ENCODE measurements around the gene NUBPL.
"Not testable (repeated sequence)": the region's sequence is repeated elsewhere in the genome, so short reads cannot be mapped to it uniquely, and the experiment has no call there.

Gene NUBPL

DNA sequence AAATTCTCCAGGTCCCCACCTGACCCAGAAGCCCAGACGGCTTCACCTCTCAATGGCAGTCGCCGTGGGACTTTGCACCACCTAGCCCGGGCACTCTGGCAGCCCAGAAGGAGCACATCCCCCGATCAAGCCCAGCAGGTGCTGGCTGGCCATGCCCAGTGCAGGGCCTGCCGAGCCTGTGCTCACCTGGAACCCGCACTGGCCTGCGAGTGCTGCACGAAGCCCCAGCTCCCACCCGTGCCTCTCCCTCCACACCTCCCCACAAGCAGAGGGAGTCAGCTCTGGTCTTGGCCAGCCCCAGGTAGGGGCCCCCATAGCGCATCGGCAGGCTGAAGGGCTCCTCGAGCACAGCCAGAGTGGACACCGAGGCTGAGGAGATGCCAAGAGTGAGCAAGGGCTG lies 144.5 kb downstream of the NUBPL start:
- WGBS, result 89% methylated on average over 14 of the region's 14 CpGs
- no peak overlapping the region for H3K4me3 ChIP-seq (ENCODE audit: low read length)

DNA sequence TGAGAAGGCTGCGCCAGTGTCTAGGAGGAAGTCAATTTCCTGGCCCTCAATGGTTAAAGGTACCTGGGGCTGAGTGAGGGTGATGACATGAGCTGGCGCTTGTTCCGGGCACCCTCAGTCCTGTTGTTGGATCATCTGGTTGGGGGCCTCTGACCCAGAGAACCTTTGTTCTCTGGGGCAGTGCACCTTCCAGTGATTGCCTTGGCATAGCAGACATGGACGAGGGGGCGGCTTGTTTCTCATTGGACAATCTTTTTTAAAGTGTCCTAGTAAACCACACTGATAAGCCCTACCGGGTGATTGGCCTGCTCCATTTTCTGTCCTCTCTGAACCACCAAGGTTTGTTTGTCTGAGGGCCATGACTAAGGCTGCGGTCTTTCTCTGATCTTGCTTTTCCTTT lies 147.5 kb downstream of the NUBPL start:
- H3K36me3 ChIP-seq (ENCODE audit: insufficient read depth, low read length), result not testable (repeated sequence)
- 96% methylated on average over 7 of the region's 7 CpGs for WGBS

More for the DNA sequence above, 144.5 kb downstream of the NUBPL start:
- Histone ChIP-seq H3K9me3 (ENCODE audit: insufficient read depth, low read depth, low read length) (peaks cover 13% of the 10 kb centered on the region), H3K36me3 (ENCODE audit: insufficient read depth, low read length) (no peaks in the 10 kb centered on the region), H3K27ac (ENCODE audit: low read depth, low read length) (no peak overlapping the region), H3K4me1 (ENCODE audit: insufficient read depth, low read length) (no peaks in the 10 kb centered on the region), H3K27me3 (ENCODE audit: insufficient read depth, low read length) (no peaks in the 10 kb centered on the region), H3K9ac (ENCODE audit: low read depth, low read length) (no peak overlapping the region)

DNA sequence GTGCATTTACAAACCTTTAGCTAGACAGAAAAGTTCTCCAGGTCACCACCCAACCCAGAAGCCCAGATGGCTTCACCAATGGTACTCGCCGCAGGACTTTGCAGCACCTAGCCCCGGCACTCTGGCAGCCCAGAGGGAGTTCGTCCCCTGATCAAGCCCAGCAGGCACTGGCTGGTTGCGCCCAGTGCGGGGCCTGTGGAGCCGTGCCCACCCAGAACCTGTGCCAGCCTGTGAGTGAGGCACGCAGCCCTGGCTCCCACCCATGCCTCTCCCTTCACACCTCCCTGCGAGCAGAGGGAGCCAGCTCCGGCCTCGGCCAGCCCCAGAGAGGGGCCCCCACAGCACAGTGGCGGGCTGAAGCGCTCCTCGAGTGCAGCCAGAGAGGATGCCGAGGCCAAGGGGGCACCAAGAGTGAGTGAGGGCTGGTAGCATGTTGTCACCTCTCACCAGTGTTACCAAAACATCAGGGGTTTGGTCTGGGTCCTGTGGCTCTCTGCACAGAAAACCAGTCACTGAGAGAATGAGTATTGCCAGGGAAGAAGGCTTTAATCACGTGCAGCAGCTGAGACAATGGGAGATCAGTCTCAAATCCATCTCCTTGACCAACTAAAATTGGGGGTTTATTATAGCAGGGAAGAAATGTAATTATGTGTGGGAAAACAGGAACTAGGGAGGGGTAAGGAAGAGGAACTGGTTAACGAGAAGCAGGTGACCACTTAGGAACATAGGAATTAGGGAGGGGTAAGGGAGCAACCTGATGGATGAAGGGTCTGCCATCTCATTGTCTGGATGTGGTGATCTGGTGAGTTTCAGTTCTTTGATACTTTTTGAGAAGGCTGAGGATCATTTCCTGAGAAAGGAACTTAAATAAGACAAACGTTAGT lies 151.3 kb downstream of the NUBPL start:
- peaks cover 8% of the 10 kb centered on the region; the same call in 1 of the 2 replicates for H3K4me1 ChIP-seq (ENCODE audit: insufficient read depth, low read length)
- H3K9ac ChIP-seq (ENCODE audit: low read depth, low read length), result no peak overlapping the region
- H3K4me3 ChIP-seq (ENCODE audit: low read length), result no peak overlapping the region
- H3K27ac ChIP-seq (ENCODE audit: low read depth, low read length), result no peak overlapping the region
- no peaks in the 10 kb centered on the region for H3K9me3 ChIP-seq (ENCODE audit: insufficient read depth, low read depth, low read length)
- 96% methylated on average over 17 of the region's 18 CpGs for WGBS
- H3K36me3 ChIP-seq (ENCODE audit: insufficient read depth, low read length), result no peaks in the 10 kb centered on the region
- H3K27me3 ChIP-seq (ENCODE audit: insufficient read depth, low read length), result no peaks in the 10 kb centered on the region

More for the DNA sequence above, 147.5 kb downstream of the NUBPL start:
- H3K27me3 ChIP-seq (ENCODE audit: insufficient read depth, low read length); H3K4me1 ChIP-seq (ENCODE audit: insufficient read depth, low read length); H3K4me3 ChIP-seq (ENCODE audit: low read length); H3K27ac ChIP-seq (ENCODE audit: low read depth, low read length); H3K9me3 ChIP-seq (ENCODE audit: insufficient read depth, low read depth, low read length); H3K9ac ChIP-seq (ENCODE audit: low read depth, low read length): not testable (repeated sequence)

DNA sequence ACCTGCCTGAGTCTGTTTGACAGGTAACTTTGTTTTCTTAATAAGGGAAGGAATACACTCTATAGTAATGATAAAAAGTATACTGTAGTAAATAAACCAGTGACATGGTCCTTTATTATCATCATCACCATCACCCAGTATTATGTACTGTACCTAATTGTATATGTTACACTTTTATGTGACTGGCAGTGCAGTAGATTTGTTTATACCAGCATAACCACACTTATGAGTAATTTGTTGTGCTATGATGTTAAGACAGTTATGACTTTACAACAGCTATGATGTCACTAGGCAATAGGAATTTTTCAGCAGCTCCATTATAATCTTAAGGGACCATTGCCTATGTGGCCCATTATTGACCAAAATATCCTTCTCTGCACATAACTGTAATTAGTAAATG lies 155.0 kb downstream of the NUBPL start:
- Histone ChIP-seq H3K27me3 (ENCODE audit: insufficient read depth, low read length) (no peaks in the 10 kb centered on the region), H3K9ac (ENCODE audit: low read depth, low read length) (no peak overlapping the region), H3K9me3 (ENCODE audit: insufficient read depth, low read depth, low read length) (no peaks in the 10 kb centered on the region), H3K4me1 (ENCODE audit: insufficient read depth, low read length) (peaks cover 8% of the 10 kb centered on the region; the same call in 1 of the 2 replicates), H3K36me3 (ENCODE audit: insufficient read depth, low read length) (no peaks in the 10 kb centered on the region), H3K4me3 (ENCODE audit: low read length) (no peak overlapping the region), H3K27ac (ENCODE audit: low read depth, low read length) (no peak overlapping the region)

DNA sequence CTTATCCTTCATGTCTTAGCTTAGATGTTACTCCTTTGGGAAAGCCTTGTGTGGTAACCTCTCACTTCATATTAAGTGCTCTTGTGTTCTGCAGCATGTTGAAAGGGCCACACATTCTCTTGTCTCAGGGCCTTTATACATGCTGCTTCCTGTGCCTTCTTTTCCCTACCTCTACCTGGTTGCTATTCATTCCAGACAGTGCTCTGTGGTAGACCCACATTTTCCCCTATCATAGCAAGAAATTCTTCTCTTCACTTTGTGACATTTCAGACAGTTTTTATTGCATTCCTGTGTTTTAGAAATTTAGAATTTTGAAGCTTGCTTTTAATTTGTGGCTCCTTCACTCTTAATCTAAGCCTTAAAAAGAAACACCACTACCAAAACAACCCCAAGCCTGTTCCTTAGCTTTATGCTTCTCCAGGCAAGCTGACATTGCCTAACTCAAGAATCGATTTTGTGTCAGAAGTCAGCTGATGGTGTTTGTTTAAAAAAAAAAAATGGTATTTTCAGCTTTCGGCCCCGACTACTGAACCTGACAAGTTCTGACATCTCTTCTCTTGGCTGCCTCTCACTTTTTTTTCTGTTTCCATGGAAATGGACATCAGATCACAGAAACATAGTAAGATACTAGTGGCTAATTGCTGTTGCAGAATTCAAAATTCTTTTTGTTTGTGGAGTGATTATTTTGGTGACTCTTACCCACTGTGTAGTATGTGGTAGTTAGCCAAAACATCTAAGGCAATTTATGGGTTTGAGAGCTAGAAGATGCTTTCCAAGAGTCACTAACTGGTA lies 156.3 kb downstream of the NUBPL start:
- Histone ChIP-seq H3K27ac (ENCODE audit: low read depth, low read length) (no peak overlapping the region), H3K4me1 (ENCODE audit: insufficient read depth, low read length) (peaks cover 8% of the 10 kb centered on the region; the same call in 1 of the 2 replicates), H3K36me3 (ENCODE audit: insufficient read depth, low read length) (no peaks in the 10 kb centered on the region), H3K27me3 (ENCODE audit: insufficient read depth, low read length) (no peaks in the 10 kb centered on the region), H3K9me3 (ENCODE audit: insufficient read depth, low read depth, low read length) (no peaks in the 10 kb centered on the region), H3K4me3 (ENCODE audit: low read length) (no peak overlapping the region), H3K9ac (ENCODE audit: low read depth, low read length) (no peak overlapping the region)
- WGBS, result 87% methylated on average over 3 of the region's 3 CpGs

DNA sequence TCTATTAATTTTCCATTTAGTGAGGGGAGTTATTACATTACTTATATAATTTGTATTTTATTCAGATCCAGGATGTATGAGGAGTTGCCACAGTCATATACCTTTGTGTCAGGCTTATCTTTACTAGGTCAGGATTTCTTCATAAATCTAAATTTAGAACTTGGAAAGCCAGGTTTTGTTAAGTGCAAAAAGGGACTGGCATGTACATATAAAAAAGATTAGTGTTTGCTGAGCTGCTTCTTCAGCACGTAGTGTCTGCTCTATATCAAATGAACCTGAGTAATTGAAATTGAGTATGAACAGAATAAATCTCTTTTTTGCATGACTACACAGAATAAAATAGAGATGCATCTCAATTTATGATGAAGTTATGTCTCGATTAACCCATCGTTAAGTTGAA lies 157.4 kb downstream of the NUBPL start:
- 82% methylated on average over 3 of the region's 3 CpGs for WGBS
- H3K36me3 ChIP-seq (ENCODE audit: insufficient read depth, low read length), result no peaks in the 10 kb centered on the region
- no peak overlapping the region for H3K4me3 ChIP-seq (ENCODE audit: low read length)
- H3K27ac ChIP-seq (ENCODE audit: low read depth, low read length), result no peak overlapping the region
- H3K9me3 ChIP-seq (ENCODE audit: insufficient read depth, low read depth, low read length), result no peaks in the 10 kb centered on the region
- no peaks in the 10 kb centered on the region for H3K27me3 ChIP-seq (ENCODE audit: insufficient read depth, low read length)
- H3K9ac ChIP-seq (ENCODE audit: low read depth, low read length), result no peak overlapping the region
- peaks cover 5% of the 10 kb centered on the region; the same call in 1 of the 2 replicates for H3K4me1 ChIP-seq (ENCODE audit: insufficient read depth, low read length)

DNA sequence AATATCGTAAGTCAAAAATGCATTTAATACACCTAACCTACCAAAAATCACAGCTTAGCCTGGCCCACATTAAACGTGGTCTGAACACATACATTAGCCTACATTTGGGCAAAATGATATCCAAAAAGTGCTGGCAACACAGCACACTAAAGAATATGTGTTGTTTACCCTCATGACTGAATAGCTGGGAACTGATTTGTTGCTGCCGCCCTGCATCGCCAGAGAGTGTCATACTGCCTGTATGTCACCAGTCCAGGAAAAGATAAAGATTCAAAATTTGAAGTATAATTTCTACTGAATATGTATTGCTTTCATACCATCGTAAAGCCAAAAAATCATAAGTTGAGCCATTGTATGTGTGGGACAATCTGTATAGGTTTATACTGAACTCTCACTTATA lies 157.8 kb downstream of the NUBPL start:
- no peak overlapping the region for H3K4me3 ChIP-seq (ENCODE audit: low read length)
- H3K36me3 ChIP-seq (ENCODE audit: insufficient read depth, low read length), result no peaks in the 10 kb centered on the region
- peaks cover under 1% of the 10 kb centered on the region; the same call in 1 of the 2 replicates for H3K4me1 ChIP-seq (ENCODE audit: insufficient read depth, low read length)
- H3K9ac ChIP-seq (ENCODE audit: low read depth, low read length), result no peak overlapping the region
- 93% methylated on average over 4 of the region's 5 CpGs for WGBS
- no peaks in the 10 kb centered on the region for H3K27me3 ChIP-seq (ENCODE audit: insufficient read depth, low read length)
- H3K9me3 ChIP-seq (ENCODE audit: insufficient read depth, low read depth, low read length), result no peaks in the 10 kb centered on the region
- no peak overlapping the region for H3K27ac ChIP-seq (ENCODE audit: low read depth, low read length)

DNA sequence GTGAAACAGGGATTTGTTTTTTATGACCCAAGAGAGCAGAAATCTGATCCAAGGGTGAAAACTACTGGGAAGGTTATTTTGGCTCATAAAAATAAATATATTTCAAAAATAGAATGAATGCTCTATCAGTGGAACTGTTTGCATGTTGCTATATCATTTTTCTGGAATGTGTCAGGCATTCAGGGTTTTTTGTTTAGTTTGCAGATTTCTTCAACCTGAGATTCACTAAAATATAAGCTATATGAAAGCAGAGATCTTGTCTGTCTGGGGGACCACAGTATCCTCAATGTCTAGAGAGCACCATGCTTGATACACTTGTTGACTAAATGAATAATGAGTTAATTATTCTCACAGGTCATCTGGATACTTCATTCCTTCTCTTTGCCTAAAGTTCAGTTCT lies 165.1 kb downstream of the NUBPL start:
- H3K9ac ChIP-seq (ENCODE audit: low read depth, low read length), result no peak overlapping the region
- 0 out of 2 replicates have a peak, but pooled peaks cover 3% of the 10 kb centered on the region for H3K36me3 ChIP-seq (ENCODE audit: insufficient read depth, low read length)
- H3K4me1 ChIP-seq (ENCODE audit: insufficient read depth, low read length), result no peaks in the 10 kb centered on the region
- H3K27ac ChIP-seq (ENCODE audit: low read depth, low read length), result no peak overlapping the region
- H3K4me3 ChIP-seq (ENCODE audit: low read length), result no peak overlapping the region
- no peaks in the 10 kb centered on the region for H3K27me3 ChIP-seq (ENCODE audit: insufficient read depth, low read length)
- peaks cover 17% of the 10 kb centered on the region for H3K9me3 ChIP-seq (ENCODE audit: insufficient read depth, low read depth, low read length)

DNA sequence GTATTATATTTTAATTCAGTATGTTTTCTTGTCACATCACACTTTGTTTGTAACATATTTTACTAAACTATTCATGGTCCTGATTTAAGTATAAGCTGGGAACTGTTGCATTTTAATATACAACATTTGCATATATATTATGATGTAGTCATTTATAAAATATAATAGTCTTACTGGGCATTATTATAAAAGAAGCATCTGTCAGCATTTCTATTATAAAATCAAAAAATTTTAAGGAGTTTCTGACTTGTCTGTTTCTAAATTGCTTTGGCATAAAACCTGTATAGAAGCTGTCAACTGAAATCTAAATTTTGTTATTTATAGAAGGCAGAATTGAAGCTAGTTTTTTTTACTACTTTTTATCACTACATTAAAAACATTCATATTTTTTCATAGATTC lies 166.6 kb downstream of the NUBPL start:
- no peak overlapping the region for H3K27ac ChIP-seq (ENCODE audit: low read depth, low read length)
- 0 out of 2 replicates have a peak, but pooled peaks cover 3% of the 10 kb centered on the region for H3K36me3 ChIP-seq (ENCODE audit: insufficient read depth, low read length)
- H3K9ac ChIP-seq (ENCODE audit: low read depth, low read length), result no peak overlapping the region
- no peaks in the 10 kb centered on the region for H3K4me1 ChIP-seq (ENCODE audit: insufficient read depth, low read length)
- H3K9me3 ChIP-seq (ENCODE audit: insufficient read depth, low read depth, low read length), result peaks cover 20% of the 10 kb centered on the region
- H3K27me3 ChIP-seq (ENCODE audit: insufficient read depth, low read length), result no peaks in the 10 kb centered on the region
- no peak overlapping the region for H3K4me3 ChIP-seq (ENCODE audit: low read length)

DNA sequence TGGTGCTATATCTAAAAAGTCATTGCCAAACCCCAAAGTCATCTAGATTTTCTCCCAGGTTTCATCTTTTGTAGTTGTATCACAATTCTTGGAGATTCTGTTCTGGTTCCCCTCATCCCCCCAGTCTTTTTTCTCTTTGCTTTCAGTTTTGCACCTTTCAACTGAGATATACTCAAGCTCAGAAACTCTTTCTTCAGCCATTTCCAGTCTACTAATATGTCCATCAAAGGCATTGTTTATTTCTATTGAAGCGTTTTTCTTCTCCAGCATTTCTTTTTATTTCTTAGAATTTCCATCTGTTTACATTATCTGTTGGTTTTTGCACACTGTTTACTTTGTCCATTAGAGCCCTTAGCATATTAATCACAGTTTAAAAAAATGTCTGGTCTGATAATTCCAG lies 179.5 kb downstream of the NUBPL start:
- no peaks in the 10 kb centered on the region for H3K27me3 ChIP-seq (ENCODE audit: insufficient read depth, low read length)
- WGBS, result 93% methylated on average over 1 of the region's 1 CpG
- no peaks in the 10 kb centered on the region for H3K9me3 ChIP-seq (ENCODE audit: insufficient read depth, low read depth, low read length)
- H3K4me1 ChIP-seq (ENCODE audit: insufficient read depth, low read length), result no peaks in the 10 kb centered on the region
- no peak overlapping the region for H3K4me3 ChIP-seq (ENCODE audit: low read length)
- no peaks in the 10 kb centered on the region for H3K36me3 ChIP-seq (ENCODE audit: insufficient read depth, low read length)
- no peak overlapping the region for H3K9ac ChIP-seq (ENCODE audit: low read depth, low read length)
- no peak overlapping the region for H3K27ac ChIP-seq (ENCODE audit: low read depth, low read length)

DNA sequence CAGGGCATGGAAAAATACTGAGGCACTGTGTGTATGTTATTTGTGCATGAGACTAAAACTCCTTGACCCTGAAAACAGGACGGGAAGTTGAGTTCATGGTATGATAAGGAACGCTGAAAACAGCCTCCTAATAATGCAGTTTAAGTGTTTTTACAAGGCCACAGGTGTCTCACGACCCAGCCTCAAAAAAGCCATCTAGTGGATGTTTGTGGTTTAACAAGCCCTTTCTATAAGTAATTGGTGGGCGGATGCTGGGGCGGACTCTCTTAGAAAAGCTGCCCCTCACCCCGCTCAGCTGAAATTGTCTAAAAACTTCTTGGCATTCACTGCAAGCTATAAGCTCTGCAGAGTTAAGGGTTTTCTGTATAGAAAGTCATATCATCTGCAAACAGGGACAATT lies 184.5 kb downstream of the NUBPL start:
- no peak overlapping the region for H3K4me3 ChIP-seq (ENCODE audit: low read length)
- H3K4me1 ChIP-seq (ENCODE audit: insufficient read depth, low read length), result no peaks in the 10 kb centered on the region
- no peak overlapping the region for H3K27ac ChIP-seq (ENCODE audit: low read depth, low read length)
- H3K9ac ChIP-seq (ENCODE audit: low read depth, low read length), result no peak overlapping the region
- WGBS, result 93% methylated on average over 6 of the region's 6 CpGs
- H3K27me3 ChIP-seq (ENCODE audit: insufficient read depth, low read length), result no peaks in the 10 kb centered on the region
- H3K36me3 ChIP-seq (ENCODE audit: insufficient read depth, low read length), result no peaks in the 10 kb centered on the region
- H3K9me3 ChIP-seq (ENCODE audit: insufficient read depth, low read depth, low read length), result peaks cover 20% of the 10 kb centered on the region; the same call in 1 of the 2 replicates

All from HUES64 (cell line).